SK-N-SH (cell line): ENCODE measurements around the gene TGM2. TPM values are rescaled to one million over a fixed set of nuclear protein-coding genes. Genes with fewer than 3 reads are reported as not detected.

Source experiments
- CTCF ChIA-PET: fragments of 300-600, 350-600 bp; formaldehyde crosslinking; extraction: SDS; loops from one replicate; lab custom pipeline; 2021; lab: Yijun Ruan, JAX
- POLR2A ChIA-PET: fragments of 350-600 bp; sonication (Branson Sonifier 250); formaldehyde crosslinking; extraction: SDS; loops from one replicate; lab custom pipeline; 2020; ENCODE audit warnings: antibody characterized with exemption, inconsistent platforms; lab: Yijun Ruan, JAX
- DNase-seq: peaks from one replicate; pipeline ENCODE4 v3.0.0; 2012
- H2AFZ ChIP-seq: fragments of 200-600 bp; sonication (generic); 2 replicates; pipeline ENCODE4 v1.8.1; 2016; ENCODE audit warnings: antibody characterized with exemption, mild to moderate bottlenecking, low read depth
- H3F3A ChIP-seq: fragments of 200-600 bp; sonication (generic); replicated peaks from 2 replicates; pipeline ENCODE3; 2016; ENCODE audit warnings: antibody characterized with exemption, mild to moderate bottlenecking; ENCODE audit not compliant: insufficient read depth
- H3K27ac ChIP-seq, 2 experiments: fragments of 200-500 bp in 1 of 2; fragments of 200-600 bp in 1 of 2; sonication (Bioruptor generic) in 1 of 2; sonication (generic), shearing (Covaris generic) in 1 of 2; 2 replicates each; pipeline versions ENCODE4 v1.5.1 to v1.6.1; 2014 to 2016; ENCODE audit warnings: low read depth in 2 of 2, inconsistent platforms in 1 of 2, low read length in 1 of 2, mild to moderate bottlenecking in 1 of 2, mixed read lengths in 1 of 2
- H3K27me3 ChIP-seq: fragments of 200-600 bp; sonication (generic), shearing (Covaris generic); 2 replicates; pipeline ENCODE4 v1.6.1; 2016; ENCODE audit warnings: mixed run types; ENCODE audit not compliant: insufficient read depth
- H3K36me3 ChIP-seq, 2 experiments: fragments of 200-500 bp in 1 of 2; fragments of 200-600 bp in 1 of 2; sonication (Bioruptor generic) in 1 of 2; sonication (generic) in 1 of 2; replicated peaks in 1 of 2; 2 replicates each; pipeline versions ENCODE3 to v1.5.1; 2014 to 2016; ENCODE audit warnings: low read length in 1 of 2, mild to moderate bottlenecking in 1 of 2; ENCODE audit not compliant: insufficient read depth in 2 of 2, control insufficient read depth in 1 of 2
- H3K4me1 ChIP-seq, 2 experiments: fragments of 200-500 bp in 1 of 2; fragments of 200-600 bp in 1 of 2; sonication (Bioruptor generic) in 1 of 2; sonication (generic), shearing (Covaris generic) in 1 of 2; 2 replicates each; pipeline versions ENCODE4 v1.5.1 to v1.6.1; 2014 to 2016; ENCODE audit warnings: low read depth in 1 of 2, low read length in 1 of 2, mixed run types in 1 of 2; ENCODE audit not compliant: insufficient read depth in 2 of 2, control insufficient read depth in 1 of 2
- H3K4me2 ChIP-seq: fragments of 200-600 bp; sonication (generic), shearing (Covaris generic); 2 replicates; pipeline ENCODE4 v1.6.1; 2017; ENCODE audit warnings: mixed run types
- H3K4me3 ChIP-seq, 2 experiments: fragments of 200-500 bp in 1 of 2; fragments of 200-600 bp in 1 of 2; sonication (Bioruptor generic) in 1 of 2; sonication (generic), shearing (Covaris generic) in 1 of 2; 2 replicates each; pipeline versions ENCODE4 v1.5.1 to v1.8.1; 2014 to 2016; ENCODE audit warnings: low read depth in 2 of 2, inconsistent platforms in 1 of 2, low read length in 1 of 2, mild to moderate bottlenecking in 1 of 2, mixed read lengths in 1 of 2, moderate library complexity in 1 of 2
- H3K79me2 ChIP-seq: fragments of 200-600 bp; sonication (generic); 2 replicates; pipeline ENCODE4 v1.8.1; 2017; ENCODE audit warnings: mild to moderate bottlenecking; ENCODE audit not compliant: insufficient read depth
- H3K9ac ChIP-seq: fragments of 200-600 bp; sonication (generic); 2 replicates; pipeline ENCODE4 v1.6.1; 2017; ENCODE audit warnings: mixed run types
- H3K9me2 ChIP-seq: fragments of 200-600 bp; sonication (generic); 2 replicates; pipeline ENCODE4 v1.6.1; 2017; ENCODE audit warnings: mixed run types
- H3K9me3 ChIP-seq: fragments of 200-600 bp; sonication (generic); 2 replicates; pipeline ENCODE4 v1.6.1; 2017; ENCODE audit warnings: mixed run types, mild to moderate bottlenecking, moderate library complexity
- H4K20me1 ChIP-seq: fragments of 200-600 bp; sonication (generic); 2 replicates; pipeline ENCODE4 v1.6.1; 2017; ENCODE audit warnings: mild to moderate bottlenecking, mixed run types; ENCODE audit not compliant: insufficient read depth
- CHD2 ChIP-seq: fragments of 150-350 bp; IDR thresholded peaks from 2 replicates; pipeline ENCODE4 v1.6.1; 2018; ENCODE audit warnings: low read length; ENCODE audit not compliant: partially characterized antibody
- ELF1 ChIP-seq: IDR thresholded peaks from 2 replicates; pipeline ENCODE4 v1.4.0; 2012
- EP300 ChIP-seq, 2 experiments: IDR thresholded peaks; 2 replicates each; pipeline versions ENCODE4 v1.4.0 to v1.6.1; 2012; ENCODE audit warnings: borderline replicate concordance in 1 of 2, low read depth in 1 of 2, low read length in 1 of 2
- EZH2phosphoT487 ChIP-seq: fragments of 200-600 bp; sonication (generic); IDR thresholded peaks from 2 replicates; pipeline ENCODE4 v1.6.1; 2017; ENCODE audit warnings: low read depth, mixed run types, mild to moderate bottlenecking, antibody characterized with exemption, moderate library complexity, borderline replicate concordance
- FOSL2 ChIP-seq: IDR thresholded peaks from 2 replicates; pipeline ENCODE4 v1.4.0; 2012; ENCODE audit warnings: low read depth, mild to moderate bottlenecking, moderate library complexity, borderline replicate concordance
- GATA2 ChIP-seq: sonication (generic); formaldehyde crosslinking; IDR thresholded peaks from 2 replicates; pipeline ENCODE4 v1.5.0; 2020; ENCODE audit warnings: mild to moderate bottlenecking, missing genetic modification reagents
- MEF2A ChIP-seq: IDR thresholded peaks from 2 replicates; pipeline ENCODE4 v1.4.0; 2012; ENCODE audit warnings: low read depth, borderline replicate concordance
- NRF1 ChIP-seq: IDR thresholded peaks from 2 replicates; pipeline ENCODE4 v1.6.1; 2012; ENCODE audit warnings: low read depth, mild to moderate bottlenecking, low read length
- POLR2AphosphoS5 ChIP-seq: IDR thresholded peaks from 2 replicates; pipeline ENCODE4 v1.6.1; 2012; ENCODE audit warnings: low read depth, low read length
- RAD21 ChIP-seq: IDR thresholded peaks from 2 replicates; pipeline ENCODE4 v1.6.1; 2012; ENCODE audit warnings: mild to moderate bottlenecking, low read length
- RFX5 ChIP-seq: IDR thresholded peaks from 2 replicates; pipeline ENCODE4 v1.6.1; 2012; ENCODE audit warnings: mild to moderate bottlenecking, improper control_type of control experiment, low read length
- RXRA ChIP-seq: IDR thresholded peaks from 2 replicates; pipeline ENCODE4 v1.4.0; 2012; ENCODE audit warnings: low read depth, mild to moderate bottlenecking, borderline replicate concordance
- TCF12 ChIP-seq: IDR thresholded peaks from 2 replicates; pipeline ENCODE4 v1.4.0; 2012
- TEAD4 ChIP-seq: IDR thresholded peaks from 2 replicates; pipeline ENCODE4 v1.4.0; 2012; ENCODE audit warnings: mild to moderate bottlenecking, borderline replicate concordance; ENCODE audit not compliant: insufficient read depth
- YY1 ChIP-seq: IDR thresholded peaks from 2 replicates; pipeline ENCODE4 v1.4.0; 2012; ENCODE audit warnings: low read depth, mild to moderate bottlenecking
- WGBS: methylation state at CpG from one replicate; pipeline ENCODE4 v1.1.6; 2017; ENCODE audit warnings: low lambda C conversion rate; 5-methylcytosine and 5-hydroxymethylcytosine counted together
- polyA plus RNA-seq, 3 experiments: library from polyadenylated mRNA; depleted of rRNA; stranded (reverse); fragments of >200 nt; gene quantifications; 2 replicates each; pipeline ENCODE4 v1.2.3, GENCODE V29; 2012
- TF ChIP-seq, protein P1 (sequence below): IDR thresholded peaks from 2 replicates; pipeline ENCODE4; 2012
- TF ChIP-seq, protein P2 (sequence below): IDR thresholded peaks from 2 replicates; pipeline ENCODE4 v1.4.0; 2012; ENCODE audit warnings: low read depth, borderline replicate concordance
- TF ChIP-seq, protein P3 (sequence below): IDR thresholded peaks from 2 replicates; pipeline ENCODE4 v1.6.1; 2012; ENCODE audit warnings: mild to moderate bottlenecking, low read depth, low read length, moderate library complexity
- TF ChIP-seq, protein P4 (sequence below): IDR thresholded peaks from 2 replicates; pipeline ENCODE4 v1.4.0; 2012; ENCODE audit warnings: low read depth, borderline replicate concordance

Gene TGM2
- polyA plus RNA-seq, 1 of the 3 experiments (the other 2 are of a cell fraction) = 676 TPM

DNA sequence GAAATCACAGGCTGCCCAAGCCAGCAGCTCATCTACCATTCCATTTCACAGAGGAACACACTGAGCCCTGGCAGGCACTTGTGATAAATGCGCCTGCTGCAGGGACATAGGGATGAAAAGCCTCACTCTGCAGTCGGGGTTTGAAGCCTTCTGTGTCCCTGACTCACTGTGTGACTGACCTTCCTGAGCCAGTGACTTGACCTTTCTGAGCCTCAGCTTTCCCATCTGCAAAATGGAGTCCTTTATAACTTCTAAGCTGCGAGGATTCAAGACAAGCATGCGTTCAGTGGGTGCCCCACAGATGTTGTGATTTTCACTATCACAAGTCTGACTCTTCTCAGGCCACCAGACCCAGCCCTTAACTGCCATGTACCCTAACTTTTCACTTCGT lies 5.5 kb downstream of the TGM2 start:
- Histone ChIP-seq H4K20me1 (no peaks in the 10 kb centered on the region), H3K36me3 (peaks cover 37 to 43% of the 10 kb centered on the region in 2 experiments), H3K79me2 (peaks cover 51% of the 10 kb centered on the region), H2AFZ (no peak overlapping the region), H3K27ac (peak overlapping the region; percentile 30 to 40; a peak in 2 of 4 replicates), H3K27me3 (no peaks in the 10 kb centered on the region), H3K9ac (no peak overlapping the region), H3F3A (peaks cover 56% of the 10 kb centered on the region), H3K4me1 (peaks cover 28 to 32% of the 10 kb centered on the region in 2 experiments; a peak in 2 of 4 replicates), H3K4me3 (no peak overlapping the region), H3K4me2 (peak overlapping the region; percentile 17; the same call in 1 of the 2 replicates), H3K9me3 (no peaks in the 10 kb centered on the region), H3K9me2 (no peaks in the 10 kb centered on the region)
- 87% methylated on average over 5 of the region's 5 CpGs for WGBS
- no peak for DNase-seq
- CTCF ChIA-PET = interaction anchor here (0.9 to 4.2 kb wide), 5 partner anchors 10 to 102 kb away, joined by 3 to 20 read pairs (median 7); no protein-coding TSS in a partner anchor
- TF ChIP-seq MEF2A (no peak), RXRA (no peak), POLR2AphosphoS5 (peak; percentile 21; the same call in 1 of the 2 replicates)
- POLR2A ChIA-PET = no interaction called here

DNA sequence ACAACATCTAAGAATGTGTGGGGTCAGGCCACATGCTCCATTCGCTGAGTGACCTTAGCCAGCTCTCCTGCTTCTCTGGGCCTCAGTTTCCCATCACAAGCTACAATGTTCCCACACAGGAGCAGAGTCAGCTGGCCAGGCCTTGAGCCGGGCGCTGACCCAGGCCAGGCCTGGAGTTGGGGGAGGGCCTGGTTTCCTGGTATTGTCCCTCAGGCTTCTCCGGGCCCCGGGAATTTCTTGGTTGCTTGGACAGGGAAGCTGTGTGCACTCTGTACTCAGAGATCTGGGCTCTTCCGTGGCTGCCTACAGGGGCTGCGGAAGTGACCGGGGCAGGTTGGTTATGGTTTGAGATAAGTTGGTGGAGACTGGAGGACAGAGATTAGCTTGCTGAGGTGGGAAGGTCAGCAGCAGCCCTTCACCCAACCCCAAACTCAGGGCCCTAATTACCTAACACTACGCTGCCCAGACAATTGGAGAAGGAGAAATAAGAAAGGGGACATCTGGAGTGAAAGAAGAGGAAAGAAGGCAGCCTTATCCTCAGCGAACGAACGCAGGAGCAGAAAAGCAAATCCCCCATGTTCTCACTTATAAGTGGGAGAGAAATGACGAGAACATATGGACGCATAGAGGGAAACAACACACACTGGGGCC lies 6.2 kb downstream of the TGM2 start:
- Histone ChIP-seq H3K27ac (no peak overlapping the region; a peak in 2 of 4 replicates), H3F3A (peaks cover 57% of the 10 kb centered on the region), H3K9me2 (no peaks in the 10 kb centered on the region), H4K20me1 (no peaks in the 10 kb centered on the region), H3K4me3 (no peak overlapping the region), H3K9ac (no peak overlapping the region), H3K36me3 (peaks cover 39 to 45% of the 10 kb centered on the region in 2 experiments), H3K27me3 (no peaks in the 10 kb centered on the region), H3K79me2 (peaks cover 44% of the 10 kb centered on the region), H3K9me3 (no peaks in the 10 kb centered on the region), H3K4me1 (peaks cover 26 to 28% of the 10 kb centered on the region in 2 experiments; a peak in 2 of 4 replicates), H2AFZ (no peak overlapping the region), H3K4me2 (no peak overlapping the region)
- no peak for DNase-seq
- ChIA-PET CTCF (interaction anchor here (1.2 to 4.2 kb wide), 3 partner anchors 63 to 101 kb away, joined by 4 to 20 read pairs (median 10); no protein-coding TSS in a partner anchor), POLR2A (no interaction called here)
- TF ChIP-seq FOSL2 = no peak
- TF ChIP-seq, protein P1, sequence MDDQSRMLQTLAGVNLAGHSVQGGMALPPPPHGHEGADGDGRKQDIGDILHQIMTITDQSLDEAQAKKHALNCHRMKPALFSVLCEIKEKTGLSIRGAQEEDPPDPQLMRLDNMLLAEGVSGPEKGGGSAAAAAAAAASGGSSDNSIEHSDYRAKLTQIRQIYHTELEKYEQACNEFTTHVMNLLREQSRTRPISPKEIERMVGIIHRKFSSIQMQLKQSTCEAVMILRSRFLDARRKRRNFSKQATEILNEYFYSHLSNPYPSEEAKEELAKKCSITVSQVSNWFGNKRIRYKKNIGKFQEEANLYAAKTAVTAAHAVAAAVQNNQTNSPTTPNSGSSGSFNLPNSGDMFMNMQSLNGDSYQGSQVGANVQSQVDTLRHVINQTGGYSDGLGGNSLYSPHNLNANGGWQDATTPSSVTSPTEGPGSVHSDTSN = no peak
- TF ChIP-seq RFX5 = no peak
- TF ChIP-seq, protein P2, sequence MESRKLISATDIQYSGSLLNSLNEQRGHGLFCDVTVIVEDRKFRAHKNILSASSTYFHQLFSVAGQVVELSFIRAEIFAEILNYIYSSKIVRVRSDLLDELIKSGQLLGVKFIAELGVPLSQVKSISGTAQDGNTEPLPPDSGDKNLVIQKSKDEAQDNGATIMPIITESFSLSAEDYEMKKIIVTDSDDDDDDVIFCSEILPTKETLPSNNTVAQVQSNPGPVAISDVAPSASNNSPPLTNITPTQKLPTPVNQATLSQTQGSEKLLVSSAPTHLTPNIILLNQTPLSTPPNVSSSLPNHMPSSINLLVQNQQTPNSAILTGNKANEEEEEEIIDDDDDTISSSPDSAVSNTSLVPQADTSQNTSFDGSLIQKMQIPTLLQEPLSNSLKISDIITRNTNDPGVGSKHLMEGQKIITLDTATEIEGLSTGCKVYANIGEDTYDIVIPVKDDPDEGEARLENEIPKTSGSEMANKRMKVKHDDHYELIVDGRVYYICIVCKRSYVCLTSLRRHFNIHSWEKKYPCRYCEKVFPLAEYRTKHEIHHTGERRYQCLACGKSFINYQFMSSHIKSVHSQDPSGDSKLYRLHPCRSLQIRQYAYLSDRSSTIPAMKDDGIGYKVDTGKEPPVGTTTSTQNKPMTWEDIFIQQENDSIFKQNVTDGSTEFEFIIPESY = no peak
- TF ChIP-seq EP300 (IDR thresholded peaks at IDR 0.05; ENCODE audit: borderline replicate concordance in 1 of 2, low read depth in 1 of 2, low read length in 1 of 2) = no peak
- no peak for TF ChIP-seq ELF1
- TF ChIP-seq, protein P3, sequence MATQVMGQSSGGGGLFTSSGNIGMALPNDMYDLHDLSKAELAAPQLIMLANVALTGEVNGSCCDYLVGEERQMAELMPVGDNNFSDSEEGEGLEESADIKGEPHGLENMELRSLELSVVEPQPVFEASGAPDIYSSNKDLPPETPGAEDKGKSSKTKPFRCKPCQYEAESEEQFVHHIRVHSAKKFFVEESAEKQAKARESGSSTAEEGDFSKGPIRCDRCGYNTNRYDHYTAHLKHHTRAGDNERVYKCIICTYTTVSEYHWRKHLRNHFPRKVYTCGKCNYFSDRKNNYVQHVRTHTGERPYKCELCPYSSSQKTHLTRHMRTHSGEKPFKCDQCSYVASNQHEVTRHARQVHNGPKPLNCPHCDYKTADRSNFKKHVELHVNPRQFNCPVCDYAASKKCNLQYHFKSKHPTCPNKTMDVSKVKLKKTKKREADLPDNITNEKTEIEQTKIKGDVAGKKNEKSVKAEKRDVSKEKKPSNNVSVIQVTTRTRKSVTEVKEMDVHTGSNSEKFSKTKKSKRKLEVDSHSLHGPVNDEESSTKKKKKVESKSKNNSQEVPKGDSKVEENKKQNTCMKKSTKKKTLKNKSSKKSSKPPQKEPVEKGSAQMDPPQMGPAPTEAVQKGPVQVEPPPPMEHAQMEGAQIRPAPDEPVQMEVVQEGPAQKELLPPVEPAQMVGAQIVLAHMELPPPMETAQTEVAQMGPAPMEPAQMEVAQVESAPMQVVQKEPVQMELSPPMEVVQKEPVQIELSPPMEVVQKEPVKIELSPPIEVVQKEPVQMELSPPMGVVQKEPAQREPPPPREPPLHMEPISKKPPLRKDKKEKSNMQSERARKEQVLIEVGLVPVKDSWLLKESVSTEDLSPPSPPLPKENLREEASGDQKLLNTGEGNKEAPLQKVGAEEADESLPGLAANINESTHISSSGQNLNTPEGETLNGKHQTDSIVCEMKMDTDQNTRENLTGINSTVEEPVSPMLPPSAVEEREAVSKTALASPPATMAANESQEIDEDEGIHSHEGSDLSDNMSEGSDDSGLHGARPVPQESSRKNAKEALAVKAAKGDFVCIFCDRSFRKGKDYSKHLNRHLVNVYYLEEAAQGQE = no peak
- no peak for TF ChIP-seq NRF1
- no peak for TF ChIP-seq TEAD4
- no peak for TF ChIP-seq CHD2
- TF ChIP-seq, protein P4, sequence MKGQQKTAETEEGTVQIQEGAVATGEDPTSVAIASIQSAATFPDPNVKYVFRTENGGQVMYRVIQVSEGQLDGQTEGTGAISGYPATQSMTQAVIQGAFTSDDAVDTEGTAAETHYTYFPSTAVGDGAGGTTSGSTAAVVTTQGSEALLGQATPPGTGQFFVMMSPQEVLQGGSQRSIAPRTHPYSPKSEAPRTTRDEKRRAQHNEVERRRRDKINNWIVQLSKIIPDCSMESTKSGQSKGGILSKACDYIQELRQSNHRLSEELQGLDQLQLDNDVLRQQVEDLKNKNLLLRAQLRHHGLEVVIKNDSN = no peak
- no peak for TF ChIP-seq EZH2phosphoT487
- no peak for TF ChIP-seq RAD21
- no peak for TF ChIP-seq GATA2 (CRISPR knock-in tag)
- TF ChIP-seq POLR2AphosphoS5 = no peak
- no peak for TF ChIP-seq TCF12
- TF ChIP-seq YY1 = no peak
- WGBS = 93% methylated on average over 14 of the region's 14 CpGs
